ENCODE measurements around the gene FES. TPM values are rescaled to one million over a fixed set of nuclear protein-coding genes. Genes with fewer than 3 reads are reported as not detected.

FES gene
- total RNA-seq, 1 experiment from 2014 or later, result 0.46 TPM

DNA sequence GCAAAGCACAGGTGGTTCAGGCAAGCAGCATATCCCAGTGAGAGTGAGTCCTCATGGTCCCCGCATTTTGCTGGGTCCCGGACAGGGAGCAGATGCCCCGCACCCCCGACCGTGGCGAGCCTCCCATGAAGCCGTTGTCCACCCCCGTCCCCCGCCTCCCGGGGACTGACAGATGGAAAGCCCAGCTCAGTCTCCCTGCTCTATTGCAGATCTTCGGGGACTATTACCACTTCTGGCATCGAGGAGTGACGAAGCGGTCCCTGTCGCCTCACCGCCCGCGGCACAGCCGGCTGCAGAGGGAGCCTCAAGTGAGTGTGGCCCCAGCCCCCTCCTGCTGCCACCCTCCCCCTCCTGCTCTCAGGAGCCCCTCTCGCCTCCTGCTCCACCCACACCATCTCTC lies 8.3 kb upstream of the FES start:
- DNase-seq (ENCODE audit: low read depth), result no peak

DNA sequence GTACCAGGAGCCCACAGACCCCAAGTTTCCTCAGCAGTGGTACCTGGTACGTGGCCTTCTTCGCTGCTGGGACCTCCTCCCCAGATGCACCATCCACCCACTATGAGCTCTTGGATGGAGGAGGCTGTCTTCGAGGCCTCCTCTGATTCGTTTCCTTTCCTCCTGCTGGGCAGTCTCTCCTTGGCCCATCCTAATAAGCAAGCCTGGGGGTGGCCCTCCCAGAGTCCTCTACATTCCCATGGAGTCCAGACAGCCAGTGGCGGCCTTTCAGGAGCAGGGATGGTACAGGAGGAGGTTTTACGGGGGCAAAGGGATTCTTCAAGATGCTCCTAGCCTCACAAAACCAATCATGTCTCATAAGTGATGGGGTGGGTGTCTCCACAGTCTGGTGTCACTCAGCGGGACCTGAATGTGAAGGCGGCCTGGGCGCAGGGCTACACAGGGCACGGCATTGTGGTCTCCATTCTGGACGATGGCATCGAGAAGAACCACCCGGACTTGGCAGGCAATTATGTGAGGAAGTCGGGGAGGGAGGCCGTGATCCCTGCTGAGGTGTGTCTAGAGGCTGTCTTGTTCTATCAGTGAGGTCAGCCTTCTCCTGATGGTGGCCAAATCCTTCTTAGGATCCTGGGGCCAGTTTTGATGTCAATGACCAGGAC lies 7.7 kb upstream of the FES start:
- no peak for DNase-seq (ENCODE audit: low read depth)

DNA sequence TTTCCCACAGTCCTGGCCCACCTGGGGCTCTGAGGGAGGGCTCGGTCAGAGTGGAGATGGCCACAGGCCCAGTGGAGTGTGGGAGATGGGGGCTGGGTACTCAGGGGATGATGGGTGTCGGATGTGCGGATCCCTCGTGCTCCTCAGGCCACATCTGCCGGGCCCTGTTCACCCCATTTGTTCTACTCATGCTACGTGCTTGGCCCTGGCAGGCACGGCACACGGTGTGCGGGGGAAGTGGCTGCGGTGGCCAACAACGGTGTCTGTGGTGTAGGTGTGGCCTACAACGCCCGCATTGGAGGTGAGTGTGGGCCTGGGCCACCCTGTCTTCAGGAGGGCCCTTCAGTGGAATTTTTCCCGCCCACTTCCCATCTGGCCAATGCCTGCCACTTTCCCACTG lies 7.0 kb upstream of the FES start:
- no peak for DNase-seq (ENCODE audit: low read depth)

DNA sequence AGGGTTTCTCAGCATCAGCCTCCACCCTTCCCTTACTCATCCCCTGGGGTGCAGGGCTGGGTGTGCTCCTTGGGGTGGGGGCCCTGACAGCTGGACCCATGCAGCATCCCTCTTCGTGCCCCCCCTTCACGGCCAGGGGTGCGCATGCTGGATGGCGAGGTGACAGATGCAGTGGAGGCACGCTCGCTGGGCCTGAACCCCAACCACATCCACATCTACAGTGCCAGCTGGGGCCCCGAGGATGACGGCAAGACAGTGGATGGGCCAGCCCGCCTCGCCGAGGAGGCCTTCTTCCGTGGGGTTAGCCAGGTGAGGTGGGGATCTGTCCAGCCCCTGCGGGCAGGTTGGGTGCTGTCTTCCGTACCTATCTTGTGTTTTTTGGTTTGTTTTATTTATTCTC lies 6.3 kb upstream of the FES start:
- no peak for DNase-seq (ENCODE audit: low read depth)

DNA sequence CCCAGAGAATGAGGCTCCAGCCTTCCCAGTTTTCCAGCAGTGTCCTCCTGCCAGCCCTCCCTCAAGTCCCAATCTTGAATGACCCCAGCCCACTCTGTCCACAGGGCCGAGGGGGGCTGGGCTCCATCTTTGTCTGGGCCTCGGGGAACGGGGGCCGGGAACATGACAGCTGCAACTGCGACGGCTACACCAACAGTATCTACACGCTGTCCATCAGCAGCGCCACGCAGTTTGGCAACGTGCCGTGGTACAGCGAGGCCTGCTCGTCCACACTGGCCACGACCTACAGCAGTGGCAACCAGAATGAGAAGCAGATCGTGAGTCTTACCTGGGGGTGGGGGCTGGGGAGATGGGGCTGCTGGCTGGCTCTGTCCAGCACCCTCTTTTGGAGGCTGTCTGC lies 5.6 kb upstream of the FES start:
- DNase-seq (ENCODE audit: low read depth), result no peak

DNA sequence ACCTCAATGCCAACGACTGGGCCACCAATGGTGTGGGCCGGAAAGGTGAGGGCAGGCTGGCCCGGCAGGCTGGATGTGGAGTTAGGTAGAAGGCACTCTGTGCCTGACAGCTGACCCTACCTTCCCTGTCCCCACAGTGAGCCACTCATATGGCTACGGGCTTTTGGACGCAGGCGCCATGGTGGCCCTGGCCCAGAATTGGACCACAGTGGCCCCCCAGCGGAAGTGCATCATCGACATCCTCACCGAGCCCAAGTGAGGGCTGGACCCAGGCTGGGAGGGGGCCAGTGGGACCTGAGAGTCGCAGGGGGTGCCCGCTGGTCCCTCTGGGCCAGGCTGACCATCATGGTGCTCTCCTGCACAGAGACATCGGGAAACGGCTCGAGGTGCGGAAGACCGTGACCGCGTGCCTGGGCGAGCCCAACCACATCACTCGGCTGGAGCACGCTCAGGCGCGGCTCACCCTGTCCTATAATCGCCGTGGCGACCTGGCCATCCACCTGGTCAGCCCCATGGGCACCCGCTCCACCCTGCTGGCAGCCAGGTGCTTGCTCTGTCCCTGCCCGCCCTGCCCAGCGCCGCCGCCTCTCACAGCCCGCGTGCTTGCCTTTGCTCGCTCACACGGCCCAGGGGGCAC lies 4.5 kb upstream of the FES start:
- DNase-seq (ENCODE audit: low read depth), result no peak

DNA sequence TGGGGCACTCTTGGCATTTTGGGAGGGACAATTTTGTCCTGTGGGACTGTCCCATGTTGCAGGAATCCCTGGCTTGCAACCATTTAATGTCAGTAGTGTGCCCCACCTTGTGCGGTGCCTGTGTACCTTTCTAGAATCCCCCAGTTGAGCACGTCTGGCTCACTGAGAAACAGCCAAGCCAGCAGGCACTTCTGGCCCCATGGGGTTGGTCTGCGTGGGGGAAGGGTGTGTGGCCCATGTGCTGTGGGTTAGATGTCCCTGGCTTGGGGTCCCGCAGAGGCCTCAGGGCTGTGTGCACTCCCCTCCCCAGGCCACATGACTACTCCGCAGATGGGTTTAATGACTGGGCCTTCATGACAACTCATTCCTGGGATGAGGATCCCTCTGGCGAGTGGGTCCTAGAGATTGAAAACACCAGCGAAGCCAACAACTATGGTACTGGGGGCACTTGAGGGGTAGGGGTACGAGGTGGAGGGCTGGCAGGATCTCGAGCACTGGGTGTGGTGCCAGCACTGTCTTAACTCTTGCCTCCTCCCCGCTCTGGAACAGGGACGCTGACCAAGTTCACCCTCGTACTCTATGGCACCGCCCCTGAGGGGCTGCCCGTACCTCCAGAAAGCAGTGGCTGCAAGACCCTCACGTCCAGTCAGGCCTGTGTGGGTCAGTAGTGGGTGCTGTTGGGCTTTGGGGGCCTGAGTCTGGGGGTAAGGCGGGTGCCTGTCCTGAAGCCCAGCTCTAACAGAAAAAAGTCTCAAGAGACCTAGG lies 3.7 kb upstream of the FES start:
- DNase-seq (ENCODE audit: low read depth), result no peak

DNA sequence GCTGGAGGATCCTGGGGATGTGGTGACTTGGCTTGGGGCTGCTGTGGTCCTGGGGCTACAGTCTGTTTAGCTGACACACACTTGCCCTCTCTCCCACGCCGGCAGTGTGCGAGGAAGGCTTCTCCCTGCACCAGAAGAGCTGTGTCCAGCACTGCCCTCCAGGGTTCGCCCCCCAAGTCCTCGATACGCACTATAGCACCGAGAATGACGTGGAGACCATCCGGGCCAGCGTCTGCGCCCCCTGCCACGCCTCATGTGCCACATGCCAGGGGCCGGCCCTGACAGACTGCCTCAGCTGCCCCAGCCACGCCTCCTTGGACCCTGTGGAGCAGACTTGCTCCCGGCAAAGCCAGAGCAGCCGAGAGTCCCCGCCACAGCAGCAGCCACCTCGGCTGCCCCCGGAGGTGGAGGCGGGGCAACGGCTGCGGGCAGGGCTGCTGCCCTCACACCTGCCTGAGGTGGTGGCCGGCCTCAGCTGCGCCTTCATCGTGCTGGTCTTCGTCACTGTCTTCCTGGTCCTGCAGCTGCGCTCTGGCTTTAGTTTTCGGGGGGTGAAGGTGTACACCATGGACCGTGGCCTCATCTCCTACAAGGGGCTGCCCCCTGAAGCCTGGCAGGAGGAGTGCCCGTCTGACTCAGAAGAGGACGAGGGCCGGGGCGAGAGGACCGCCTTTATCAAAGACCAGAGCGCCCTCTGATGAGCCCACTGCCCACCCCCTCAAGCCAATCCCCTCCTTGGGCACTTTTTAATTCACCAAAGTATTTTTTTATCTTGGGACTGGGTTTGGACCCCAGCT lies 2.9 kb upstream of the FES start:
- DNase-seq (ENCODE audit: low read depth), result no peak

DNA sequence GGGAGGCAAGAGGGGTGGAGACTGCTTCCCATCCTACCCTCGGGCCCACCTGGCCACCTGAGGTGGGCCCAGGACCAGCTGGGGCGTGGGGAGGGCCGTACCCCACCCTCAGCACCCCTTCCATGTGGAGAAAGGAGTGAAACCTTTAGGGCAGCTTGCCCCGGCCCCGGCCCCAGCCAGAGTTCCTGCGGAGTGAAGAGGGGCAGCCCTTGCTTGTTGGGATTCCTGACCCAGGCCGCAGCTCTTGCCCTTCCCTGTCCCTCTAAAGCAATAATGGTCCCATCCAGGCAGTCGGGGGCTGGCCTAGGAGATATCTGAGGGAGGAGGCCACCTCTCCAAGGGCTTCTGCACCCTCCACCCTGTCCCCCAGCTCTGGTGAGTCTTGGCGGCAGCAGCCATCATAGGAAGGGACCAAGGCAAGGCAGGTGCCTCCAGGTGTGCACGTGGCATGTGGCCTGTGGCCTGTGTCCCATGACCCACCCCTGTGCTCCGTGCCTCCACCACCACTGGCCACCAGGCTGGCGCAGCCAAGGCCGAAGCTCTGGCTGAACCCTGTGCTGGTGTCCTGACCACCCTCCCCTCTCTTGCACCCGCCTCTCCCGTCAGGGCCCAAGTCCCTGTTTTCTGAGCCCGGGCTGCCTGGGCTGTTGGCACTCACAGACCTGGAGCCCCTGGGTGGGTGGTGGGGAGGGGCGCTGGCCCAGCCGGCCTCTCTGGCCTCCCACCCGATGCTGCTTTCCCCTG lies 2.2 kb upstream of the FES start:
- no peak for DNase-seq (ENCODE audit: low read depth)

DNA sequence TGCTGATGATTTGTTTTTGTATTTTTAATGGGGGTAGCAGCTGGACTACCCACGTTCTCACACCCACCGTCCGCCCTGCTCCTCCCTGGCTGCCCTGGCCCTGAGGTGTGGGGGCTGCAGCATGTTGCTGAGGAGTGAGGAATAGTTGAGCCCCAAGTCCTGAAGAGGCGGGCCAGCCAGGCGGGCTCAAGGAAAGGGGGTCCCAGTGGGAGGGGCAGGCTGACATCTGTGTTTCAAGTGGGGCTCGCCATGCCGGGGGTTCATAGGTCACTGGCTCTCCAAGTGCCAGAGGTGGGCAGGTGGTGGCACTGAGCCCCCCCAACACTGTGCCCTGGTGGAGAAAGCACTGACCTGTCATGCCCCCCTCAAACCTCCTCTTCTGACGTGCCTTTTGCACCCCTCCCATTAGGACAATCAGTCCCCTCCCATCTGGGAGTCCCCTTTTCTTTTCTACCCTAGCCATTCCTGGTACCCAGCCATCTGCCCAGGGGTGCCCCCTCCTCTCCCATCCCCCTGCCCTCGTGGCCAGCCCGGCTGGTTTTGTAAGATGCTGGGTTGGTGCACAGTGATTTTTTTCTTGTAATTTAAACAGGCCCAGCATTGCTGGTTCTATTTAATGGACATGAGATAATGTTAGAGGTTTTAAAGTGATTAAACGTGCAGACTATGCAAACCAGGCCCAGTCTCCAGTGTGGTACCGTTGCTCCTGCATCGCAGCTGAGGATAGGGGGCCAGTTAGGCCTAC lies 1.4 kb upstream of the FES start:
- no peak for DNase-seq (ENCODE audit: low read depth)

DNA sequence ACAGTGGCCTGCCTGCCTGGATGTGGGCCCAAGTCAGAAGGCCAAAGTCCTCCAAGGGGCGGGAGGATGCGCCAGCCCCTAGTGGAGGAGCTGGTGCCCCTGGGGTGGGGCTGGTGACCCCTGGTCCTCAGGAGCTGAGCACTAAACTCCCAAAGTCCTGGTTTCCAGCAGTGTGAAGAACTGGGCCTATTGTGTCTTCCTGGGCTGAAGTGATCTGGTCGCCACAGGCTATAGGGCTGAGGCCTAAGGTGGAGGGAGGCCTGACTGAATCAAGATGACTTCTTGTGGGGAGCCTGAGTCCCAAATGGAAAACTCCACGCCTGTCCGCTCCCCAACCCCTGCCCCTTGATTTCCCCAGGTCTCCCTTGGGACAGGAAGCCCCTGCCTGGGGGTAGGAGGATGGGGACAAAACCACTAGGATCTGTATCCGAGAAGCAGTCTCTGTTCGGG lies 753 bp upstream of the FES start:
- no peak for DNase-seq (ENCODE audit: low read depth)

DNA sequence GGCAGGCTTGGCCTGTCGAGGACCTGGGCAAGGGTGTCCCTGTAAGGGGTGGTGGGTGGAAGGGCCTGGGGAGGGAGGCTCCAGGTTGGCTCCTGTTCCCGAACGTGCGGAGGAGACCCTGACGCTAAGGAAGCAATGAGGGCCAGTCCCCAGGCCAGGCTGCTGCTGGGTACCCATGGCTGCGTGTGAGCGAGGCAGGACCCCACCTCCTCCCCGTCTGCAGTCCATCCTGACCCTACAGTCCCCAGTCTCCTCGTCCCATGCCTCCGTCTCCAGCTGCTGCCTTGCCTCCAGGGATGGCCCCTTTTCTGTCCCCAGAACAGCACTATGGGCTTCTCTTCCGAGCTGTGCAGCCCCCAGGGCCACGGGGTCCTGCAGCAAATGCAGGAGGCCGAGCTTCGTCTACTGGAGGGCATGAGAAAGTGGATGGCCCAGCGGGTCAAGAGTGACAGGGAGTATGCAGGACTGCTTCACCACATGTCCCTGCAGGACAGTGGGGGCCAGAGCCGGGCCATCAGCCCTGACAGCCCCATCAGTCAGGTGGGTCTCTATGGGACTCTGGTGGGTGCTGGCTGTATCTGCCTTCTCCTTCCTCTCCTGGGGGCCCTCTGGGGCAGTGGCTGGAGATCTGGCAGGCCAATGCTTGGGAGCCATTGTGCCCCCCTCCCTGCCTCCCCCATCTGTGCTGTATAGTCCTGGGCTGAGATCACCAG lies 571 bp downstream of the FES start:
- no peak for DNase-seq (ENCODE audit: low read depth)

DNA sequence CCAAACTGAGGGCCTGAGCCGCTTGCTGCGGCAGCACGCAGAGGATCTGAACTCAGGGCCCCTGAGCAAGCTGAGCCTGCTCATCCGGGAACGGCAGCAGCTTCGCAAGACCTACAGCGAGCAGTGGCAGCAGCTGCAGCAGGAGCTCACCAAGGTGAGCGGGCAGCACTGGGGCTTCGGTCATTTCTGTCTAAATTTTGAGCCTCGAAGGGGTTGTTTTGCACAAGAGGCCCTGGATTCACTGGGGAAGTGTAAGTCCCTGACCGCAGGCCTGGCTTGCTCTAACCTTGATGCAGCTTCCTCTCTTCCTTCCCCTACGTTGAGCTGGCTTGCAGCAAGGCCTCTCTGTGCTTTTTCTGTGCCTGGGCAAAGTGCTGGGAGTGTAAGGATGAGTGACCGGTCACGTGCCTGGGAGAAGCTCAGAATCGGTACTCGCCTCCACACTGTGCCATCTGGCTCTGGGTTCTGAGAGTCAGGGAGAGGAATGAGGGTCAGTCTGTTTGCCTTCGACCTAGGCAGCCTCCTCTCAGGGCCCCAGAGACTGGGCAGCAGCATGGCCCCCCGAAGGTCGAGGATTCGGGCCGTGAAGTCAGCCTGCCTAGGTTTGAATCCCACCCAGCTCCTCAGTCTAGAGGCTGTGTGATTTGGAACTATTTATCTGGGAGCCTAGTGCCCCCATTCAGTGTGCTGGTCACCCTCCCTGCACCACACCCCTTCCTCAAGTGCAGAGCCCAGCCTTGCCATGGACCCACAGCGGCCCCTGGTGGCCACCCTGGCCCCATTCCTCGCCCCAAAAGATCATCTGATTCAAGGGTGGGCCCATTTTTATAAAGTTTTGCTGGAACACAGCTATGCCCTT lies 1.4 kb downstream of the FES start:
- peak; percentile 69 for DNase-seq (ENCODE audit: low read depth)

DNA sequence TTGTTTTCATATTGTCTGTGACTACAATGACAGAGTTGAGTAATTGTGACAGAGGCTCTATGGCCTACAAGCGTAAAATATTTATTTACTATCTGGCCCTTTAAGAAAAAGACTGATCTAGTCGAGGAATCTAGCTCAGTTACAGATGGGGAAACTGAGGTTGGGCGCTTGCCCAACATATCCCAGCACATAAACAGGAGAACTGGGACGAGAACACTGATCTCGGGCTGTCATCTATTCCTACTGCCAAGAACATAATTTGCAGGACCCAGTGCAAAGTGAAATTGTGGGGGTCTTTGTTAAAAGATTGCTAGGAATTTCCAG lies 1.9 kb downstream of the FES start:
- no peak for DNase-seq (ENCODE audit: low read depth)

DNA sequence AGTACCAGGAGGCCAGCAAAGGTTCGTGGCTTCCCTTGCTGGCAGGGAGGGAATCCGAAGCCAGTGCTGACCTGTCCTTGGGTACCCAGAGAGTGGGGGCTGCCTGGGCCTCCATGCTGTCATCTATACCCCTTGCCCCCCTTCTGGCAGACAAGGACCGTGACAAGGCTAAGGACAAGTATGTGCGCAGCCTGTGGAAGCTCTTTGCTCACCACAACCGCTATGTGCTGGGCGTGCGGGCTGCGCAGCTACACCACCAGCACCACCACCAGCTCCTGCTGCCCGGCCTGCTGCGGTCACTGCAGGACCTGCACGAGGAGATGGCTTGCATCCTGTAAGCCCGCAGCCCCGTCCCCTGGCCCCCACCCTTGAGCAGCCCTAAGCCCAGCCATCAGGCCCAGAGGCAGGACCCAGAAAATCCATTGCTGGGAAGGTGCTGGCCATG lies 2.8 kb downstream of the FES start:
- DNase-seq (ENCODE audit: low read depth), result no peak

DNA sequence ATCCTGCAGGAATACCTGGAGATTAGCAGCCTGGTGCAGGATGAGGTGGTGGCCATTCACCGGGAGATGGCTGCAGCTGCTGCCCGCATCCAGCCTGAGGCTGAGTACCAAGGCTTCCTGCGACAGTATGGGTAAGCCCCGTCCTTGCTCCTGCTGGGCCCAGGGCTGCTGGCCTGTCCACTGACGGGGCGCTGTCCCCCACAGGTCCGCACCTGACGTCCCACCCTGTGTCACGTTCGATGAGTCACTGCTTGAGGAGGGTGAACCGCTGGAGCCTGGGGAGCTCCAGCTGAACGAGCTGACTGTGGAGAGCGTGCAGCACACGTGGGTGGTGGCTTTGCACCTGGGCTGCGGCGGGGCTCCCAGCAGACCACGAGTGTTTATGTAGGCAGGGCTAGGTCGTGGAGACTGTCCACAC lies 5.0 kb downstream of the FES start:
- no peak for DNase-seq (ENCODE audit: low read depth)

DNA sequence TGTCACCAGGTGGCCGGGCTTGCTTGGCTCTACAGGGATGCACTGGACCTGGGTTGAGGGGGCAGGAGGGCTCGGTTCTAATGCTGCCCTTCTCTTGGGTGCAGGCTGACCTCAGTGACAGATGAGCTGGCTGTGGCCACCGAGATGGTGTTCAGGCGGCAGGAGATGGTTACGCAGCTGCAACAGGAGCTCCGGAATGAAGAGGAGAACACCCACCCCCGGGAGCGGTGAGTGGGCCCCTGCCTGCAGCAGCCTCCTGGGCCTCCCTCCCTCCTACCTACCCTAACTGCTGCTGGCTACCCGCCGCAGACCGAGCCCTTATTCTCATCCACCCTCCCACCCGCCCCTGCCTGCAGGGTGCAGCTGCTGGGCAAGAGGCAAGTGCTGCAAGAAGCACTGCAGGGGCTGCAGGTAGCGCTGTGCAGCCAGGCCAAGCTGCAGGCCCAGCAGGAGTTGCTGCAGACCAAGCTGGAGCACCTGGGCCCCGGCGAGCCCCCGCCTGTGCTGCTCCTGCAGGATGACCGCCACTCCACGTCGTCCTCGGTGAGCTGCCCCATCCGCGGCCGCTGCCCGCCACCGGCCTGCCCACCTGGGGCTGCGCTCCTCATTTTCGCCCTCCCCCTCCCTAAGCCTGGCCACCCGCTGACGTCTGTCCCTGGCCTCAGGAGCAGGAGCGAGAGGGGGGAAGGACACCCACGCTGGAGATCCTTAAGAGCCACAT lies 5.6 kb downstream of the FES start:
- DNase-seq (ENCODE audit: low read depth), result no peak

DNA sequence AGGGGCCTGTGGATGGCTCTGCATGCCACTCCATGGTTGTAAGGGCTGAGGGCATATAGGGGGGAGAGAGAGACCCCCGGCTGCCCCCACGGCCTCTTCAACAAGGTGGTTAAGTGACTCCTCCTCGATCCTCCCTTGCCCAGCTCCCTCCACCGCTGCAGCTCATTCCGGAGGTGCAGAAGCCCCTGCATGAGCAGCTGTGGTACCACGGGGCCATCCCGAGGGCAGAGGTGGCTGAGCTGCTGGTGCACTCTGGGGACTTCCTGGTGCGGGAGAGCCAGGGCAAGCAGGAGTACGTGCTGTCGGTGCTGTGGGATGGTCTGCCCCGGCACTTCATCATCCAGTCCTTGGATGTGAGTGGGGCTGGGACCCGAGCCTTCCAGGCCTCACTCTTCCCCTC lies 6.5 kb downstream of the FES start:
- DNase-seq (ENCODE audit: low read depth), result no peak

All from Daoy (cell line).